Measurements from ENCODE around the gene GABARAPL1.

Gene GABARAPL1

GRCh38 chr12:10226731-10227130 lies 14.1 kb downstream of the GABARAPL1 start:
- DNase-seq (ENCODE audit: insufficient read length, low spot score) (no peak), FAIRE-seq (no peak)

- DNase-seq (ENCODE audit: insufficient read length, low spot score) (no peak), FAIRE-seq (no peak)
These were observed 15.0 kb downstream of the GABARAPL1 start for GRCh38 chr12:10227648-10228047.

- DNase-seq (ENCODE audit: insufficient read length, low spot score) (no peak), FAIRE-seq (no peak)
These were observed 21.9 kb downstream of the GABARAPL1 start for GRCh38 chr12:10234562-10234961.

- peak; percentile 88 for FAIRE-seq
These were observed 23.3 kb downstream of the GABARAPL1 start for GRCh38 chr12:10235761-10236631.

GRCh38 chr12:10236720-10237119 lies 24.0 kb downstream of the GABARAPL1 start:
- DNase-seq (ENCODE audit: insufficient read length, low spot score) (no peak), FAIRE-seq (no peak)

More at GRCh38 chr12:10235761-10236631, 23.3 kb downstream of the GABARAPL1 start:
- peak; percentile 21 for DNase-seq (ENCODE audit: insufficient read length, low spot score)

- no peak for FAIRE-seq
- DNase-seq (ENCODE audit: insufficient read length, low spot score) = no peak
These were observed 25.8 kb downstream of the GABARAPL1 start for GRCh38 chr12:10238526-10238925.

- no peak for DNase-seq (ENCODE audit: insufficient read length, low spot score)
- FAIRE-seq = no peak
These were observed 28.6 kb downstream of the GABARAPL1 start for GRCh38 chr12:10241290-10241689.

- FAIRE-seq (no peak), DNase-seq (ENCODE audit: insufficient read length, low spot score) (no peak)
These were observed 29.1 kb downstream of the GABARAPL1 start for GRCh38 chr12:10241727-10242126.

GRCh38 chr12:10242539-10242938 lies 29.9 kb downstream of the GABARAPL1 start:
- FAIRE-seq = no peak
- DNase-seq (ENCODE audit: insufficient read length, low spot score) = no peak

- DNase-seq (ENCODE audit: insufficient read length, low spot score) (no peak), FAIRE-seq (no peak)
These were observed 31.3 kb downstream of the GABARAPL1 start for GRCh38 chr12:10243818-10244520.

- DNase-seq (ENCODE audit: insufficient read length, low spot score) (no peak), FAIRE-seq (no peak)
These were observed 34.9 kb downstream of the GABARAPL1 start for GRCh38 chr12:10247436-10248058.

GRCh38 chr12:10249690-10250455 lies 37.2 kb downstream of the GABARAPL1 start:
- no peak for DNase-seq (ENCODE audit: insufficient read length, low spot score)
- FAIRE-seq = no peak

- DNase-seq (ENCODE audit: insufficient read length, low spot score) (no peak), FAIRE-seq (no peak)
These were observed 39.0 kb downstream of the GABARAPL1 start for GRCh38 chr12:10251669-10252068.

- FAIRE-seq (no peak), DNase-seq (ENCODE audit: insufficient read length, low spot score) (no peak)
These were observed 39.5 kb downstream of the GABARAPL1 start for GRCh38 chr12:10252201-10252600.

- DNase-seq (ENCODE audit: insufficient read length, low spot score) (no peak), FAIRE-seq (no peak)
These were observed 43.4 kb downstream of the GABARAPL1 start for GRCh38 chr12:10256064-10256463.

GRCh38 chr12:10260927-10261326 lies 48.2 kb downstream of the GABARAPL1 start:
- no peak for FAIRE-seq
- DNase-seq (ENCODE audit: insufficient read length, low spot score) = no peak

- DNase-seq (ENCODE audit: insufficient read length, low spot score) = no peak
These were observed 55.4 kb downstream of the GABARAPL1 start for GRCh38 chr12:10268037-10268436.

GRCh38 chr12:10272467-10272866 lies 59.8 kb downstream of the GABARAPL1 start:
- no peak for FAIRE-seq
- DNase-seq (ENCODE audit: insufficient read length, low spot score) = no peak

More at GRCh38 chr12:10268037-10268436, 55.4 kb downstream of the GABARAPL1 start:
- no peak for FAIRE-seq

All from HTR-8/SVneo (cell line).